Measurements from ENCODE around the gene PIGO. TPM values are rescaled to one million over a fixed set of nuclear protein-coding genes. Genes with fewer than 3 reads are reported as not detected.

Gene PIGO
- total and polyA plus RNA-seq, 10 of the 15 experiments (the other 5 are each of a cell fraction or from before 2014, with no cell fraction given), result 8.2 to 23.3 (median 18.4) TPM

- intact Hi-C loops (cut with micrococcal nuclease; ENCODE audit: unreplicated experiment) (loop anchor here (2.0 to 10.0 kb wide), 2 partner anchors 25 to 647 kb away; partner anchors contain the start of gene STOML2), in situ Hi-C loops (cut with MboI) (no loop called here)
- DNase-seq (ENCODE audit: low read depth, low spot score), result no peak
- Histone ChIP-seq H3K4me3 (peak overlapping the region; percentile 90), H3K9me3 (replicated peaks; ENCODE audit: control insufficient read depth, insufficient read depth, low read length) (no peaks in the 10 kb centered on the region), H3K27ac (ENCODE audit: control insufficient read depth, insufficient read depth) (no peak overlapping the region), H3K9ac (ENCODE audit: control insufficient read depth, insufficient read depth, low read length) (peak overlapping the region; percentile 95; the same call in 1 of the 2 replicates), H3K36me3 (ENCODE audit: control insufficient read depth in 2 of 2, insufficient read depth in 2 of 2, low read length in 1 of 2) (peaks cover 0 to 13% of the 10 kb centered on the region in 2 experiments; a peak in 3 of 4 replicates), H2AFZ (ENCODE audit: control insufficient read depth, low read depth, low read length) (no peak overlapping the region), H3K27me3 (replicated peaks in 1 of 2; ENCODE audit: control insufficient read depth in 2 of 2, insufficient read depth in 2 of 2, low read length in 1 of 2) (no peaks in the 10 kb centered on the region), H4K20me1 (ENCODE audit: control insufficient read depth, insufficient read depth) (no peaks in the 10 kb centered on the region), H3K4me1 (ENCODE audit: control insufficient read depth, insufficient read depth, low read length) (peaks cover 11% of the 10 kb centered on the region), H3K4me2 (ENCODE audit: control insufficient read depth, insufficient read depth) (peak overlapping the region; percentile 97), H3K79me2 (ENCODE audit: control insufficient read depth, insufficient read depth, low read length) (peaks cover 19% of the 10 kb centered on the region)
- RAD21 ChIA-PET (ENCODE audit: unreplicated experiment), result no interaction called here
- FAIRE-seq, result no peak
- SMC1A ChIA-PET (ENCODE audit: uncharacterized antibody, unreplicated experiment), result interaction anchor here (1.2 to 2.4 kb wide), 3 partner anchors 16 to 76 kb away, joined by 4 to 12 read pairs (median 8); partner anchors contain the start of gene PIGO
- BruUV-seq (replicated peaks), result no TSS peak
- POLR2A ChIA-PET, result interaction anchor here (0.5 to 3.8 kb wide), 6 partner anchors 6 to 305 kb away, joined by 3 to 31 read pairs (median 4); partner anchors contain the start of genes PIGO, STOML2 and VCP
- ATAC-seq, result no peak
- 64% methylated on average over 4 of the region's 4 CpGs for WGBS (ENCODE audit: insufficient coverage, insufficient replicate concordance, low lambda C conversion rate, missing lambda C conversion rate)
- CTCF ChIA-PET, result interaction anchor here (0.6 to 2.2 kb wide), 4 partner anchors 18 to 93 kb away, joined by 3 to 10 read pairs (median 5); partner anchors contain the start of gene PIGO
- TF ChIP-seq EZH2 (IDR thresholded peaks at IDR 0.05; ENCODE audit: borderline replicate concordance, control insufficient read depth, low read depth, low read length) (no peak), TCF7 (IDR thresholded peaks at IDR 0.05; ENCODE audit: borderline replicate concordance) (no peak), POLR2A (IDR thresholded peaks at IDR 0.05; ENCODE audit: low read depth, low read length) (peak; percentile 19; the same call in 1 of the 2 replicates)
Measured at GRCh38 chr9:35078066-35078465, 18.3 kb downstream of the PIGO start.

GRCh38 chr9:35076848-35077247 is 19.5 kb downstream of the PIGO start:
- H3K4me3 ChIP-seq, result no peak overlapping the region
- peaks cover 0 to 13% of the 10 kb centered on the region in 2 experiments; a peak in 3 of 4 replicates for H3K36me3 ChIP-seq (ENCODE audit: control insufficient read depth in 2 of 2, insufficient read depth in 2 of 2, low read length in 1 of 2)
- POLR2A ChIA-PET, result interaction anchor here (0.6 to 2.1 kb wide), 5 partner anchors 7 to 22 kb away, joined by 3 to 5 read pairs (median 4); partner anchors contain the start of gene PIGO
- FAIRE-seq (no peak), ATAC-seq (no peak), DNase-seq (ENCODE audit: low read depth, low spot score) (no peak)
- intact Hi-C loops (cut with micrococcal nuclease; ENCODE audit: unreplicated experiment), result loop anchor here (10.0 kb wide), 1 partner anchor 648 kb away; no protein-coding TSS in a partner anchor
- in situ Hi-C loops (cut with MboI), result no loop called here
- TF ChIP-seq ETV6 (conservative IDR thresholded peaks at IDR 0.05 in 1 of 2, IDR thresholded peaks at IDR 0.05 in 1 of 2; ENCODE audit: borderline replicate concordance in 1 of 2, low read depth in 1 of 2) (no peak), GATAD2B (conservative IDR thresholded peaks at IDR 0.05; ENCODE audit: low read depth) (no peak), IKZF1 (conservative IDR thresholded peaks at IDR 0.05) (no peak), ZBTB33 (IDR thresholded peaks at IDR 0.05) (no peak), RCOR1 (conservative IDR thresholded peaks at IDR 0.05; ENCODE audit: low read depth, low read length) (no peak), STAT1 (conservative IDR thresholded peaks at IDR 0.05) (no peak), NR2F1 (conservative IDR thresholded peaks at IDR 0.05) (no peak), FOXM1 (IDR thresholded peaks at IDR 0.05; ENCODE audit: low read depth, low read length) (no peak), TCF12 (IDR thresholded peaks at IDR 0.05; ENCODE audit: low read depth, low read length) (no peak), ZNF384 (IDR thresholded peaks at IDR 0.05; ENCODE audit: borderline replicate concordance, low read depth, low read length) (no peak), SIN3A (IDR thresholded peaks at IDR 0.05; ENCODE audit: low read depth, low read length) (no peak)
- H3K9me3 ChIP-seq (replicated peaks; ENCODE audit: control insufficient read depth, insufficient read depth, low read length), result no peaks in the 10 kb centered on the region
- CTCF ChIA-PET, result interaction anchor here (0.9 to 2.2 kb wide), 6 partner anchors 19 to 177 kb away, joined by 3 to 10 read pairs (median 4); partner anchors contain the start of genes DNAJB5 and PIGO
- no peak overlapping the region for H3K27ac ChIP-seq (ENCODE audit: control insufficient read depth, insufficient read depth)
- RAD21 ChIA-PET (ENCODE audit: unreplicated experiment), result interaction anchor here (1.2 to 1.3 kb wide), 2 partner anchors 87 to 177 kb away, joined by 3 read pairs; partner anchors contain the start of gene DNAJB5
- H3K79me2 ChIP-seq (ENCODE audit: control insufficient read depth, insufficient read depth, low read length), result peaks cover 26% of the 10 kb centered on the region
- no peak overlapping the region; the same call in 1 of the 2 replicates for H3K9ac ChIP-seq (ENCODE audit: control insufficient read depth, insufficient read depth, low read length)
- H4K20me1 ChIP-seq (ENCODE audit: control insufficient read depth, insufficient read depth), result no peaks in the 10 kb centered on the region
- no peak overlapping the region for H2AFZ ChIP-seq (ENCODE audit: control insufficient read depth, low read depth, low read length)
- no peaks in the 10 kb centered on the region for H3K27me3 ChIP-seq (replicated peaks in 1 of 2; ENCODE audit: control insufficient read depth in 2 of 2, insufficient read depth in 2 of 2, low read length in 1 of 2)
- no TSS peak for BruUV-seq (replicated peaks)
- peaks cover 14% of the 10 kb centered on the region for H3K4me1 ChIP-seq (ENCODE audit: control insufficient read depth, insufficient read depth, low read length)
- H3K4me2 ChIP-seq (ENCODE audit: control insufficient read depth, insufficient read depth), result no peak overlapping the region
- 90% methylated on average over 4 of the region's 4 CpGs for WGBS (ENCODE audit: insufficient coverage, insufficient replicate concordance, low lambda C conversion rate, missing lambda C conversion rate)
- SMC1A ChIA-PET (ENCODE audit: uncharacterized antibody, unreplicated experiment), result interaction anchor here (1.2 to 1.8 kb wide), 2 partner anchors 21 to 75 kb away, joined by 4 to 8 read pairs; partner anchors contain the start of gene PIGO
